MM.1S (cell line): Measurements from ENCODE around the gene ANKRD24.

ENCODE experiments used
- EZH2 ChIP-seq: fragments of 300-600 bp; sonication (generic); optimal IDR thresholded peaks from 2 replicates; pipeline ENCODE3; 2017; ENCODE audit warnings: low read depth, mild to moderate bottlenecking, antibody characterized with exemption, low read length, mixed read lengths
- TF ChIP-seq, protein P1 (sequence below): fragments of 300-600 bp; sonication (generic); IDR thresholded peaks from 2 replicates; pipeline ENCODE4 v1.5.1; 2016; ENCODE audit warnings: antibody characterized with exemption, low read length, mixed read lengths

GRCh38 chr19:4173479-4174212, 8.8 kb upstream of the ANKRD24 start:
- TF ChIP-seq, protein P1, sequence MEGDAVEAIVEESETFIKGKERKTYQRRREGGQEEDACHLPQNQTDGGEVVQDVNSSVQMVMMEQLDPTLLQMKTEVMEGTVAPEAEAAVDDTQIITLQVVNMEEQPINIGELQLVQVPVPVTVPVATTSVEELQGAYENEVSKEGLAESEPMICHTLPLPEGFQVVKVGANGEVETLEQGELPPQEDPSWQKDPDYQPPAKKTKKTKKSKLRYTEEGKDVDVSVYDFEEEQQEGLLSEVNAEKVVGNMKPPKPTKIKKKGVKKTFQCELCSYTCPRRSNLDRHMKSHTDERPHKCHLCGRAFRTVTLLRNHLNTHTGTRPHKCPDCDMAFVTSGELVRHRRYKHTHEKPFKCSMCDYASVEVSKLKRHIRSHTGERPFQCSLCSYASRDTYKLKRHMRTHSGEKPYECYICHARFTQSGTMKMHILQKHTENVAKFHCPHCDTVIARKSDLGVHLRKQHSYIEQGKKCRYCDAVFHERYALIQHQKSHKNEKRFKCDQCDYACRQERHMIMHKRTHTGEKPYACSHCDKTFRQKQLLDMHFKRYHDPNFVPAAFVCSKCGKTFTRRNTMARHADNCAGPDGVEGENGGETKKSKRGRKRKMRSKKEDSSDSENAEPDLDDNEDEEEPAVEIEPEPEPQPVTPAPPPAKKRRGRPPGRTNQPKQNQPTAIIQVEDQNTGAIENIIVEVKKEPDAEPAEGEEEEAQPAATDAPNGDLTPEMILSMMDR, result no peak
- TF ChIP-seq EZH2, result no peak
